HUES6 (cell line): ENCODE data around the gene FES.
"Not testable (repeated sequence)": the region's sequence is repeated elsewhere in the genome, so short reads cannot be mapped to it uniquely, and the experiment has no call there.

Experiments
- H3K27ac ChIP-seq: 2 replicates; pipeline ENCODE4 v1.7.0; 2013; ENCODE audit warnings: low read depth, mild to moderate bottlenecking, low read length, inconsistent platforms
- H3K27me3 ChIP-seq: 2 replicates; pipeline ENCODE4 v1.6.1; 2013; ENCODE audit warnings: low read length; ENCODE audit not compliant: control insufficient read depth, insufficient read depth
- H3K36me3 ChIP-seq: 2 replicates; pipeline ENCODE4 v1.6.1; 2013; ENCODE audit warnings: low read length; ENCODE audit not compliant: control insufficient read depth, insufficient read depth
- H3K4me1 ChIP-seq: 2 replicates; pipeline ENCODE4 v1.6.1; 2013; ENCODE audit warnings: low read length; ENCODE audit not compliant: control insufficient read depth, insufficient read depth
- H3K4me3 ChIP-seq: 2 replicates; pipeline ENCODE4 v1.5.1; 2013; ENCODE audit warnings: low read depth, low read length
- H3K9ac ChIP-seq: one replicate; pipeline ENCODE4 v1.6.1; 2013; ENCODE audit warnings: mild to moderate bottlenecking, low read length
- H3K9me3 ChIP-seq: 2 replicates; pipeline ENCODE4 v1.6.1; 2013; ENCODE audit warnings: low read depth, low read length; ENCODE audit not compliant: control insufficient read depth, insufficient read depth

The FES gene

GRCh38 chr15:90870354-90871138, 13.8 kb upstream of the FES start:
- H3K4me3 ChIP-seq, result peak overlapping the region; percentile 84
- no peaks in the 10 kb centered on the region for H3K27me3 ChIP-seq
- H3K4me1 ChIP-seq, result peaks cover 57% of the 10 kb centered on the region
- peak overlapping the region; percentile 79; the same call in 1 of the 2 replicates for H3K27ac ChIP-seq
- peak overlapping the region; percentile 86 for H3K9ac ChIP-seq
- no peaks in the 10 kb centered on the region for H3K9me3 ChIP-seq
- H3K36me3 ChIP-seq, result peaks cover under 1% of the 10 kb centered on the region

- no peaks in the 10 kb centered on the region for H3K27me3 ChIP-seq
- peak overlapping the region; percentile 84 for H3K4me3 ChIP-seq
- H3K4me1 ChIP-seq, result peaks cover 57% of the 10 kb centered on the region
- peak overlapping the region; percentile 86 for H3K9ac ChIP-seq
- H3K36me3 ChIP-seq, result peaks cover 8% of the 10 kb centered on the region
- no peaks in the 10 kb centered on the region for H3K9me3 ChIP-seq
- peak overlapping the region; percentile 79; the same call in 1 of the 2 replicates for H3K27ac ChIP-seq
These were observed 13.1 kb upstream of the FES start for GRCh38 chr15:90871139-90871715.

- peak overlapping the region; percentile 86 for H3K9ac ChIP-seq
- H3K4me1 ChIP-seq, result peaks cover 57% of the 10 kb centered on the region
- no peaks in the 10 kb centered on the region for H3K27me3 ChIP-seq
- no peaks in the 10 kb centered on the region for H3K9me3 ChIP-seq
- peak overlapping the region; percentile 55; the same call in 1 of the 2 replicates for H3K27ac ChIP-seq
- H3K4me3 ChIP-seq, result peak overlapping the region; percentile 84
- peaks cover 14% of the 10 kb centered on the region for H3K36me3 ChIP-seq
These were observed 12.4 kb upstream of the FES start for GRCh38 chr15:90871716-90872485.

- Histone ChIP-seq H3K4me3 (peak overlapping the region; percentile 84), H3K36me3 (peaks cover 22% of the 10 kb centered on the region), H3K27me3 (no peaks in the 10 kb centered on the region), H3K4me1 (peaks cover 57% of the 10 kb centered on the region), H3K9me3 (no peaks in the 10 kb centered on the region), H3K9ac (peak overlapping the region; percentile 86), H3K27ac (peak overlapping the region; percentile 55; the same call in 1 of the 2 replicates)
These were observed 11.7 kb upstream of the FES start for GRCh38 chr15:90872486-90873184.

- H3K4me3 ChIP-seq, result peak overlapping the region; percentile 5; the same call in 1 of the 2 replicates
- no peak overlapping the region for H3K27ac ChIP-seq
These were observed 10.8 kb upstream of the FES start for GRCh38 chr15:90873488-90873997.

GRCh38 chr15:90873998-90874605, 10.2 kb upstream of the FES start:
- peaks cover 44% of the 10 kb centered on the region for H3K4me1 ChIP-seq
- H3K27ac ChIP-seq, result peak overlapping the region; percentile 16; the same call in 1 of the 2 replicates
- peak overlapping the region; percentile 35 for H3K9ac ChIP-seq
- H3K27me3 ChIP-seq, result no peaks in the 10 kb centered on the region
- H3K36me3 ChIP-seq, result peaks cover 36% of the 10 kb centered on the region
- no peaks in the 10 kb centered on the region for H3K9me3 ChIP-seq
- H3K4me3 ChIP-seq, result peak overlapping the region; percentile 5; the same call in 1 of the 2 replicates

More at GRCh38 chr15:90873488-90873997, 10.8 kb upstream of the FES start:
- Histone ChIP-seq H3K9me3 (no peaks in the 10 kb centered on the region), H3K27me3 (no peaks in the 10 kb centered on the region), H3K4me1 (peaks cover 50% of the 10 kb centered on the region), H3K36me3 (peaks cover 31% of the 10 kb centered on the region), H3K9ac (peak overlapping the region; percentile 29)

GRCh38 chr15:90874986-90875385, 9.3 kb upstream of the FES start:
- H3K9me3 ChIP-seq, H3K27me3 ChIP-seq, H3K27ac ChIP-seq, H3K9ac ChIP-seq, H3K4me3 ChIP-seq: not testable (repeated sequence)
- peaks cover 36% of the 10 kb centered on the region for H3K4me1 ChIP-seq
- peaks cover 45% of the 10 kb centered on the region for H3K36me3 ChIP-seq

GRCh38 chr15:90875549-90875981, 8.7 kb upstream of the FES start:
- no peak overlapping the region for H3K4me3 ChIP-seq
- H3K27me3 ChIP-seq, result no peaks in the 10 kb centered on the region
- peaks cover 51% of the 10 kb centered on the region for H3K36me3 ChIP-seq
- H3K4me1 ChIP-seq, result peaks cover 30% of the 10 kb centered on the region
- H3K27ac ChIP-seq, result no peak overlapping the region
- peak overlapping the region; percentile 32 for H3K9ac ChIP-seq
- no peaks in the 10 kb centered on the region for H3K9me3 ChIP-seq

- Histone ChIP-seq H3K4me1 (peaks cover 25% of the 10 kb centered on the region), H3K27me3 (no peaks in the 10 kb centered on the region), H3K36me3 (peaks cover 56% of the 10 kb centered on the region), H3K4me3 (no peak overlapping the region), H3K9me3 (no peaks in the 10 kb centered on the region), H3K27ac (no peak overlapping the region), H3K9ac (no peak overlapping the region)
These were observed 8.3 kb upstream of the FES start for GRCh38 chr15:90876046-90876445.
